Left kidney (tissue), 2 donors: ENCODE data around the gene UBL4A. TPM values are rescaled to one million over a fixed set of nuclear protein-coding genes. Genes with fewer than 3 reads are reported as not detected.

Experiments
- DNase-seq: peaks from one replicate; pipeline ENCODE4 v3.0.0-alpha.2; 2013
- polyA plus RNA-seq: library from polyadenylated mRNA; unstranded; fragments of 120-200 nt; gene quantifications from one replicate; pipeline ENCODE4 v1.2.1, GENCODE V29; 2013; ENCODE audit not compliant: insufficient read length

Gene UBL4A
- polyA plus RNA-seq, 1 donor, result 24.5 TPM

- no peak for DNase-seq
Measured at GRCh38 chrX:154484255-154485149, 1.9 kb downstream of the UBL4A start.

DNA sequence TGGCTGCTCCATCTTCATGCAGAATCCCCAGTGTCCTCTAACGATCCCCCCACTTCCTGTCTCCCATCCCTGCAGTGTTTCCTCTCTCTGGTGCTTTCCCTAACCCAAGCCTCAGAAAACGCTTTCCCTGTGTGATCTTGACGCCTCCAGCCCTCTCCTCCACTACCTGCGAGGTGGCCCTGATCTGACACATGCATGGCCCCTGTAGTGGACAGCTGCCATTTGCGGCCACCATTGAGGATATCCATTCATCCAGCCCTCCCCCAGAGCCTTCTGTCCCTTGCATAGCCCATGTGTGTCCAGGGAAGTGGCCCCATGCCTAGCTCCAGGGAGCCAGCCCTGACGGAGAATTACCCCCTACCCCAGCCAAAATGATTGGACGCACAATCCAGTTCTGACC is 3.1 kb downstream of the UBL4A start:
- DNase-seq, result no peak

DNA sequence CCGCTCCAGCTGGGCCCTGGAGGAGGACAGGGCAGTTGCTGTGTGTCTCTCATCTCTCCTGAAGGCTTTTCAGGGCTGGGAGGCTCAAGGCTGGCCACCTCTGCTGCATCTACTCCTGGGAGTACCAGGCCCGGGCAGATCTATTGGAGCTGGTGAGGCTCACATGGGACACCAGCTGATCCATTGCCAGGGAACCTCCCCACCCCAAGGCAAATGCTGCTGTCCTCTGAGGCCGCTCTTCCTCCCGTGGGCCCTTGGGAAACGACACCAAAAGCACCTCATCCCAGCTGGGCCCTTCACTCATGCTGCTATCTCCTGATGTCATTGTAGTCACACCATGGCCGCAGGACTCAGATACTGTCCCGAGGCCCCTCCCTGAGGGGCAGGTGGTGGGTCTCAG is 3.6 kb downstream of the UBL4A start:
- DNase-seq, result no peak

DNA sequence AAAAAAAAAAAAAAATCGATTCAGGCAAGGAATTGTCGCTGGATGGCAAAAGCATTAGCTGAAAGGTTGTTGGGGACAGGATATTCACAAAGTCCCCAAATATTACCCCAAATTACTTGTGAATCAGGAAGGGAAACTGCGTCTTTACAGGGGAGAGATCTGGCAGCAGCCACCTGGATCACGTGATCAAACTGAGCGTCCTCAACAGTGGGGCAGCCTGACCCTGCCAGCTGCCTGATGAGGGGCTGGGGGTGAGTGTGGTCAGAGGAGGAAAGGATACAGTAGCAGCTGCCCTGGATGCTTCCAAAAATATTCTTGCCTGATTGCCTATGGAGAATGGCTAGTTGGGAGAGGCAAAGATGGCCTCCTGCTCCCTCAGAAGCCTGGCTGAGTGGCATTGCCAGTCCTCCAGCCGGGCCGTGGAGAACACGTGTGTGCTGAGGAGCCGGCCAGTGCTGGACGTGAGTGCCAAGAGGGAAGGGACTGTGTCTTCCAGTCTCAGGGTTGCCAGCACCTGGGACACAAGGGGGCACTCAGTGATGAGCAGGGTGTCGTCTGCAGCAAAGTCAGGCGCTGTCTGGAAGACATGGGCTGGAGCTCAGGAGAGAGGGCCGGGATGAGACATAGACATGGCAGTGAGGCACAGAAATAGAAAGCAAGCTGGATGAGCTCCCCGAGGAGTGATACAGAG is 4.4 kb downstream of the UBL4A start:
- DNase-seq, result no peak

DNA sequence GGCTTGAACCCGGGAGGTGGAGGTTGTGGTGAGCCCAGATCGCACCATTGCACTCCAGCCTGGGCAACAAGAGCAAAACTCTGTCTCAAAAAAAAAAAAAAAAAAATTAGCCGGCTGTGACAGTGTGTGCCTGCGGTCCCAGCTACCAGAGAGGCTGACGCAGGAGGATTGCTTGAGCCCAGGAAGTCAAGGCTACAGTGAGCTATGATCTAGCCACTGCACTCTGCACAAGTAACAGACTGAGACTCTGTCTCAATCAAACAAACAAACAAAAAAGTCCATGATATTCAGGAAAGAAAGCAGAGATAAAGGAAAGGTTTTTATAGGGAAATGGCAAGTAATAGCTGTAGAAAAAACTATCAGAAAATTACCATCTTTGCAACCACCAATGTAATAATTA is 5.2 kb downstream of the UBL4A start:
- DNase-seq, result no peak

- DNase-seq, result peak; percentile 82
Measured at GRCh38 chrX:154478728-154479622, 7.4 kb downstream of the UBL4A start, which contains the start of gene LAGE3. LAGE3 (minus strand) TSS chrX:154479281; CDS start chrX:154478915, 366 bp downstream.

DNA sequence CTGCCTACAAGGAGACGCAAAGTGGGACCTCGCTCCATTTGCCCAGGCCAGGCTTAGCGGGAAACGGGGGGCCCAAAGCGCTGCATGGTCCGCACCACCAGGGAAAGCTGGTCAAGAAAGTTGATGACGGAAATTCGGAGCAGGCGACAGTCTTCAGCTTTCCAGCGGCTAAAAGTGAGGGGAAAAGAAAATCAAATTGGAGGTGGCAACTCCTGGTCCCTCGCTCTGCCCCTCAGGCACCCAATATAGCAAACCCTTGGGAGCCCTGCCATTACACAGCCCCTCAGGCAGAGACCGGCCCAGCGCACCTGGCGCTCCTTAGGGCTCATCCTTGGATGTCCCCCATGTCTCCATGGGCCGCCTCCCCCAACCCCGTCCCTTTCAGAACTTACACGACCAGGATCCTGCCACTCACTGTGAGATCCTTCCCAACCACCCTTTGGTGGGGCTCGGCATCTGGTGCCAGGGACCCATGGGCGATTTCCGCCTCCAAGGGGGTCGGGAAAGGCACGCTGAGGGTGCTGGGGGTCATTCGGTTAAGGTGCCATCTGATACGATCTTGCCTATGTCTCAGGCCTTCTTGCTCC is 8.4 kb downstream of the UBL4A start:
- DNase-seq, result no peak

- no peak for DNase-seq
Measured at GRCh38 chrX:154476821-154477220, 9.6 kb downstream of the UBL4A start.

GRCh38 chrX:154473683-154474082 is 12.7 kb downstream of the UBL4A start:
- no peak for DNase-seq

- no peak for DNase-seq
Measured at GRCh38 chrX:154472685-154473632, 13.5 kb downstream of the UBL4A start.

DNA sequence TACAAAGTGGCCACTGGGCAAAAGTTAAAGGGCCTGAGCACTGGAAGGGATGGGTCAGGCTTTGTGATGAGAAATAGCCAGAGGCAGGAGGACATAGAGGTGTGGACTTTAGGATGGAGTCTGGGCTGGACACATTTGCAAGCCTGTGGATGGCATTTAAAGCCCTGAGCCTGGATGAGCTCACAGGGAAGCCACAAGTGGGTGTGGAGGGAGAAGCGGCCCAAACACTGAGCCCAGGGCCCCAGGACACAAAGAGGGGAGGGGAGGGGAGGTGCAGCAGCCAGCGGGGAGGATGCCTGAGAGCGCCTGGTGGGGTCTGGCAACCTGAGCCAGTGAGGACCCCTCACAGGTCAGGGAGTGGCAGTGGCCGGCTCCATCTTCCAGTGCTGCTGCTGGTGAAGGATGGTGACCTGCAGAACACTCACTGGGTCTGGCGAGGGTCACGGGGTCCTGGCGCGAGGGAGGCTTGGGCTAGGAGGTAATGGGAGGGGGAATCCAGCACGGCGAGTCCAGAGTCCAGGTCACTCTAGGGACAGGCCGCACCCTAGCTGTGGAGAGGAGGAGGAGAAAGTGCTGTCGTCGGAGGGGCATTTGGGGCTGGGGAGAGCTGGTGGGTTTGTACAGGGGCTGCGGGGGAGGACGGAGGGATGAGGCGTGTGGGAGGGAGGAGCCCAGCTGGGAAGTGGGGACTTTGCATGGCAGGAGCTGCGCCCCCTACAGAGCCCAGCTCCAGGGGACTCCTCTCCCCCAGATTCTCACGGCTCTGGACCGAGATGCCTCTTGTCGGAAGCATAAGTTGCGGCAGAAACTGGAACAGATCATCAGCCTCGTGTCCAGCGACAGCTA is 14.4 kb downstream of the UBL4A start:
- DNase-seq, result no peak

DNA sequence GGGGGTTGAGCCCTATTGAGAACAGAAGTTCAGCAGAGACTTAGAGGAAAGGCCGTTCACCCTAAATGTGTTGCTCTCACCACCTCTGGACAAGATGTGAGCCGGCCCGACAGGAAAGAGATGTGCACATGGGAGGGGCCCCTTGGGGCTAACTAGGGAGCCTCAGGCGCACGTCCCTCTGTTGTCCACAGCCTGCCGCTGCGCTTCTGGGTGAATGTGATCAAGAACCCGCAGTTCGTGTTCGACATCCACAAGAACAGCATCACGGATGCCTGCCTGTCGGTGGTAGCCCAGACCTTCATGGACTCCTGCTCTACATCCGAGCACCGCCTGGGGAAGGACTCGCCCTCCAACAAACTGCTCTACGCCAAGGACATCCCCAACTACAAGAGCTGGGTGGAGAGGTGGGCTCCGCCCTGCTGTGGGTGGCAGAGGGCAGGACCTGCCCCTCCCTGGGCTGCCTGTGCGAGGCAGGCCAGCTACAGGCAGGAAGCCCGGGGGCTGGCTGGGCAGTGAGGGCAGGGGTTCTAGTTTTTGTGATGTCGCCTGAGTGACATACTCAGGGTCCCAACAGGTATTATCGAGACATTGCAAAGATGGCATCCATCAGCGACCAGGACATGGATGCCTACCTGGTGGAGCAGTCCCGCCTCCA is 15.4 kb downstream of the UBL4A start:
- DNase-seq, result no peak

DNA sequence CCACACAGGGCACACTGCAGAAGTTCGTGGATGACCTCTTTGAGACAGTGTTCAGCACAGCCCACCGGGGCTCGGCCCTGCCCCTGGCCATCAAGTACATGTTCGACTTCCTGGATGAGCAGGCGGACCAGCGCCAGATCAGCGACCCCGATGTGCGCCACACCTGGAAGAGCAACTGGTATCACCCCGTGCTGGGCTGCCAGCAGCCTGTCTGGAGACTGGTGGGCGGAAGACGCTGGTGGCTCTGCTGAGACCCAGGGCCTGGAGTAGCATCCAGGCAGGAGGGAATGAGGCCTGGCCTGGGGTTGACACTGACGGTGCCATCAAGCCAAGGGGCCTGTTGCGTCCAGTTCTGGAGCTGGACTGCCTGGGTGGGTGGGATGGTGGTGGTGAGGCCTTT is 16.0 kb downstream of the UBL4A start:
- no peak for DNase-seq

DNA sequence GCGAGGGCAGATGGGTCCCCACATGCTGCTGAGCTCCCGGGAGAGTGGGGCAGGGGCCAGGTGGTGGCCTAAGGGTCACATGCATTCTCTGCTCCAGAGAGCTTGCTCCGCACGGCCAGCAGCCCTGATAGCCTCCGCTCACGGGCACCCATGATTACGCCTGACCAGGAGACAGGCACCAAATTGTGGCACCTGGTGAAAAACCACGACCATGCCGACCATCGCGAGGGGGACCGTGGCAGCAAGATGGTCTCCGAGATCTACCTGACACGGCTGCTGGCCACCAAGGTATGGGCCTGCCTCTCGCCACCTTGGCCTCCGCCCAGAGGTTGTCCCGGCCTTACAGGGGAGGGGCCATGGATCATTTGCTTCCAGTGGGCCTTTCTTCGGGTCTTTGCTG is 16.5 kb downstream of the UBL4A start:
- no peak for DNase-seq

- no peak for DNase-seq
Measured at GRCh38 chrX:154469114-154469513, 17.3 kb downstream of the UBL4A start.

DNA sequence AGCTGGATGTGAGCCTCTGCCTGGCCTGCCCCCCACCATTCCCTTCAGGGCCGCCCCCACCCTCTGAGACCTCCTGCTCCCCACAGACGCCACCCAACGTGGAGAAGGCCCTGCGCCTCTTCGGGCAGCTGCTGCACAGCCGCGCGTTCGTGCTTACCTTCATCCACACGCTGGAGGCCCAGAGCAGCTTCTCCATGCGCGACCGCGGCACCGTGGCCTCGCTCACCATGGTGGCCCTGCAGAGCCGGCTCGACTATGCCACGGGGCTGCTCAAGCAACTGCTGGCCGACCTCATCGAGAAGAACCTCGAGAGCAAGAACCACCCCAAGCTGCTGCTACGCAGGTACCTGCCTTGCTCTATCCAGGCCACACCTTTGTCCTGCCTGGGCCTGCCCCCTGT is 18.2 kb downstream of the UBL4A start:
- no peak for DNase-seq

GRCh38 chrX:154467556-154467955 is 18.9 kb downstream of the UBL4A start:
- no peak for DNase-seq

DNA sequence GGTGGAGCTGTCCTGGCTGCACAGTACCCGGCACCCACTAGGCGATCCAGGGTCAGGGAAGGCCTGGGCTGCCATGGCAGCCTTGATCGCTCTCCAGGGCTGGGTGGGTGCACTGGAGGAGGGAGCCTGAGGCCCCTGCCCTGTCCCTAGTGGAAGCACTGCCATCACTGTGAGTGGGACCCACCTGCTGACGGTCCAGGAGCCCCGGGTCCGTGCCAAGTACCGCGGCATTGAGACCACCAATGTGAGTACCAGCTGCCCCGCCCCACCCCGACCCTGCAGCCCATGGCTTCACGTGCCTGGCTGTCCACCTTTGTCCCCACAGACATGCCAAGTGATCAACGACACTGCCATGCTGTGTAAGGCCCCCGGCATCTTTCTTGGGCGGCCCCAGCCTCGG is 19.5 kb downstream of the UBL4A start:
- no peak for DNase-seq

DNA sequence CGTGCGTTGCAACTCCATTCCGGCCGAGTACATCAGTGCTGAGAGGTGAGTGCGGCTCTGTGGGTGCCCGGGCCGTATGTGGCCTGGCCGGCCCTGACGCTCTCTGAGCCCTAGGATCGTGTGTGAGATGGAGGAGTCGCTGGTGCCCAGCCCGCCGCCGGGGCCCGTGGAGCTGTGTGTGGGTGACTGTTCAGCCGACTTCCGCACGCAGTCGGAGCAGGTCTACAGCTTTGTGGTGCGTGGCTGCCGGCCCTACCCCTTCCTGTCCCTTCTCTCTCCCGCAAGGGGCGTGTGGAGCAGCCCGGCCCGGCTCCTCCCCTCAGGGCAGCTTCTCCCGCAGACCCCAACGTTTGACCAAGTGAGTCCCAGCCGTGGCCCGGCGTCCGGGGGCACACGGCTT is 20.4 kb downstream of the UBL4A start:
- no peak for DNase-seq
